H1 (cell line): Measurements from ENCODE around the gene MECR. TPM values are rescaled to one million over a fixed set of nuclear protein-coding genes. Genes with fewer than 3 reads are reported as not detected.

Experiments
- ATF2 ChIP-seq: IDR thresholded peaks from 2 replicates; pipeline ENCODE4 v1.6.1; 2012; ENCODE audit warnings: low read length, inconsistent platforms
- ATF3 ChIP-seq: IDR thresholded peaks from 2 replicates; pipeline ENCODE4 v1.6.1; 2011; ENCODE audit warnings: low read depth, mild to moderate bottlenecking, low read length; ENCODE audit not compliant: insufficient read depth
- CEBPB ChIP-seq: IDR thresholded peaks from 2 replicates; pipeline ENCODE4 v1.6.1; 2012; ENCODE audit warnings: low read depth, low read length
- CHD1 ChIP-seq: IDR thresholded peaks from 2 replicates; pipeline ENCODE4 v1.6.1; 2012; ENCODE audit warnings: low read depth, low read length, improper control_type of control experiment
- CHD2 ChIP-seq: IDR thresholded peaks from 2 replicates; pipeline ENCODE4 v1.6.1; 2012; ENCODE audit warnings: low read length, improper control_type of control experiment
- CTCF ChIP-seq, 3 experiments: IDR thresholded peaks; 1 replicate in 2 of 3; 2 replicates in 1 of 3; pipeline versions ENCODE4 v1.5.1 to v1.6.1; 2011; ENCODE audit warnings: low read length in 3 of 3, mild to moderate bottlenecking in 3 of 3, inconsistent platforms in 2 of 3, low read depth in 1 of 3, moderate library complexity in 1 of 3; ENCODE audit not compliant: insufficient read depth in 1 of 3; ENCODE audit errors: control extremely low read depth in 1 of 3
- E2F6 ChIP-seq: IDR thresholded peaks from 2 replicates; pipeline ENCODE4 v1.6.1; 2012; ENCODE audit warnings: inconsistent platforms
- HDAC2 ChIP-seq, 2 experiments: fragments of 300-600 bp in 1 of 2; sonication (generic) in 1 of 2; IDR thresholded peaks; 2 replicates each; pipeline ENCODE4 v1.6.1; 2011 to 2012; ENCODE audit warnings: low read depth in 2 of 2, low read length in 2 of 2, mild to moderate bottlenecking in 2 of 2, moderate library complexity in 2 of 2, borderline replicate concordance in 1 of 2, inconsistent platforms in 1 of 2
- JUN ChIP-seq: IDR thresholded peaks from 2 replicates; pipeline ENCODE4 v1.6.1; 2011; ENCODE audit warnings: low read depth, mild to moderate bottlenecking, improper control_type of control experiment, low read length
- MAFK ChIP-seq: IDR thresholded peaks from 2 replicates; pipeline ENCODE4 v1.6.1; 2012; ENCODE audit warnings: low read depth, mild to moderate bottlenecking, improper control_type of control experiment, low read length
- NRF1 ChIP-seq: IDR thresholded peaks from 2 replicates; pipeline ENCODE4 v1.6.1; 2011; ENCODE audit warnings: mild to moderate bottlenecking, low read depth, low read length, improper control_type of control experiment
- POU5F1 ChIP-seq: IDR thresholded peaks from 2 replicates; pipeline ENCODE4 v1.6.1; 2011; ENCODE audit warnings: low read depth, mild to moderate bottlenecking, low read length, moderate library complexity
- RAD21 ChIP-seq, 2 experiments: IDR thresholded peaks in 1 of 2; conservative IDR thresholded peaks in 1 of 2; 2 replicates each; pipeline ENCODE4 v1.6.1; 2011; ENCODE audit warnings: low read depth in 2 of 2, low read length in 2 of 2, improper control_type of control experiment in 1 of 2, inconsistent platforms in 1 of 2, mild to moderate bottlenecking in 1 of 2, moderate library complexity in 1 of 2
- TCF12 ChIP-seq: IDR thresholded peaks from 2 replicates; pipeline ENCODE4 v1.6.1; 2011; ENCODE audit warnings: low read depth, mild to moderate bottlenecking, low read length
- TEAD4 ChIP-seq: IDR thresholded peaks from 2 replicates; pipeline ENCODE4 v1.6.1; 2012; ENCODE audit warnings: low read depth, low read length, inconsistent platforms, mixed read lengths
- polyA plus RNA-seq, 7 experiments: library from polyadenylated mRNA; depleted of rRNA in 3 of 7; stranded (reverse) in 5 of 7; unstranded in 2 of 7; fragments of >200 nt in 5 of 7; fragments of 200-250 nt in 2 of 7; gene quantifications; 1 replicate in 5 of 7; 2 replicates in 1 of 7; 4 replicates in 1 of 7; pipeline versions ENCODE4 v1.2.1 to v1.2.3, GENCODE V29; 2011 to 2013; ENCODE audit warnings: missing spikeins in 2 of 7, mixed read lengths in 2 of 7
- total RNA-seq: library from RNA; stranded (reverse); fragmentation: NEBNext Ultra II Directional; extraction: Animal tissue kit (Norgen Biotek cat#: 25700); gene quantifications from 2 replicates; pipeline ENCODE4 v1.2.1, GENCODE V29; 2021
- TF ChIP-seq, protein P1 (sequence below): IDR thresholded peaks from 2 replicates; pipeline ENCODE4 v1.6.1; 2012; ENCODE audit warnings: inconsistent platforms

MECR gene
- total and polyA plus RNA-seq, 2 of the 8 experiments (the other 6 are each of a cell fraction or from before 2014, with no cell fraction given): 24.2 to 24.4 TPM

DNA sequence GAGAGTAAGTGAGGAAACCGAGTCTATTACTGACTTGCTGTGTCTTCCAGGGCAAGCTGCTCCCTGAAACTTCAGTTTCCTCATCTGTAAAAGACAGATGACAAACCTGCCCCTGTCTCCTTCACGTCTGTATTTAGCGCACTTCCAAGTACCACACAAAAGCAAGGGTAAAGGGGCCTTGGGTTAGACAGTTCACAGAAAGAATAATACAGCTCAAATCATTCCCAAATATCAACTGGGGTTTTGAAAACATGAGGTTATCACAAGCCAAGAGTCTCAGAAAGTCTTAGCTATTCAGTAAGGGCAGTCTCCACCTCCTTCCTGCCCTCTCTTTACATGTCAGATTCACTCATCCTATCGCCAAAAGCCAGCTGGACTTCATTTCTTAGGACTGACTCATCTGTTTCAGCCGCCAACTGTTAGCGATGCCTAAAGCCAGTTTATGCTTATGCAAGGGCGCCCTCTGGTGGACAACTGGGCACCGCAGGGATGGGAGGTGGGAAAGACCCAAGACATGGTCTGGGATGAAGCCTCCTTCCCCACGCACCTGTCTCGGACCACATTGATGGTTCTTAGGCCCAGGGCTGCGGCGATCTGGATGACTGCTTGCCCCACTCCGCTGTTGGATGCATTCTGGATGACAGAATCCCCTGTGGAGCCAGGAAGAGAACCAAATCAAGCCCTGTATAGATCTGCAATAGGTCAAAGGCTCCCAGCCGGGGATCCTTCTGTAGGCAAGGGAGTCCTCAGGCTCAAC lies 28.0 kb downstream of the MECR start (continued):
- TF ChIP-seq CTCF (IDR thresholded peaks at IDR 0.05; ENCODE audit: control extremely low read depth in 1 of 3, insufficient read depth in 1 of 3, low read depth in 1 of 3, low read length in 3 of 3) (peak; percentile 92 to 99 (median 94)), HDAC2 (IDR thresholded peaks at IDR 0.05; ENCODE audit: borderline replicate concordance in 1 of 2, low read depth in 2 of 2, low read length in 2 of 2) (0 out of 4 replicates have a peak, but pooled peaks of 1 of the 2 experiments have one; percentile 39), ATF3 (peak; percentile 50; the same call in 1 of the 2 replicates), CEBPB (peak; percentile 40; the same call in 1 of the 2 replicates), RAD21 (IDR thresholded peaks at IDR 0.05 in 1 of 2, conservative IDR thresholded peaks at IDR 0.05 in 1 of 2; ENCODE audit: low read depth in 2 of 2, low read length in 2 of 2) (peak; percentile 97 to 99), MAFK (peak; percentile 56; the same call in 1 of the 2 replicates), NRF1 (no peak), TEAD4 (0 out of 2 replicates have a peak, but pooled peaks have one; percentile 29), JUN (peak; percentile 88), POU5F1 (no peak), ATF2 (0 out of 2 replicates have a peak, but pooled peaks have one; percentile 59), CHD2 (peak; percentile 42; the same call in 1 of the 2 replicates), E2F6 (peak; percentile 40; the same call in 1 of the 2 replicates), TCF12 (0 out of 2 replicates have a peak, but pooled peaks have one; percentile 27), CHD1 (no peak)
- TF ChIP-seq, protein P1, sequence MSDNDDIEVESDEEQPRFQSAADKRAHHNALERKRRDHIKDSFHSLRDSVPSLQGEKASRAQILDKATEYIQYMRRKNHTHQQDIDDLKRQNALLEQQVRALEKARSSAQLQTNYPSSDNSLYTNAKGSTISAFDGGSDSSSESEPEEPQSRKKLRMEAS: peak; percentile 48; the same call in 1 of the 2 replicates
